Endothelial cell of umbilical vein (primary cell): ENCODE data around the gene GANAB. TPM values are rescaled to one million over a fixed set of nuclear protein-coding genes. Genes with fewer than 3 reads are reported as not detected.

Source experiments
- BruUV-seq: library from RNA; stranded (reverse); fragments of 400-500 nt; replicated peaks from 2 replicates; lab custom pipeline; 2021; lab: Mats Ljungman, UMichigan
- CTCF ChIA-PET: fragments of 300-600, 350-600 bp; sonication (Branson Sonifier 250); formaldehyde crosslinking; loops from one replicate; lab custom pipeline; 2021; ENCODE audit warnings: antibody characterized with exemption, inconsistent platforms; lab: Charles Lee
- POLR2A ChIA-PET: fragments of 300-600, 350-600 bp; sonication (Branson Sonifier 250); formaldehyde crosslinking; loops from one replicate; lab custom pipeline; 2021; ENCODE audit warnings: antibody characterized with exemption, inconsistent platforms; lab: Charles Lee
- DNase-seq: peaks from one replicate; pipeline ENCODE4 v3.0.0-alpha.2; 2011; ENCODE audit warnings: low read depth, low spot score
- FAIRE-seq: peaks from 2 replicates; lab custom pipeline; 2011; peaks lifted over from hg19 to GRCh38; lab: Jason Lieb, UNC
- H2AFZ ChIP-seq: 2 replicates; pipeline ENCODE4 v1.6.0; 2012; ENCODE audit warnings: low read depth, low read length, control low read depth, inconsistent platforms
- H3K27ac ChIP-seq: 2 replicates; pipeline ENCODE4 v1.5.1; 2011; ENCODE audit warnings: low read depth, mild to moderate bottlenecking, control low read depth, low read length, moderate library complexity; ENCODE audit not compliant: insufficient read depth
- H3K27me3 ChIP-seq, 2 experiments: 2 replicates each; pipeline versions ENCODE4 v1.6.0 to v1.6.1; 2011; ENCODE audit warnings: low read length in 2 of 2, mixed read lengths in 1 of 2; ENCODE audit not compliant: control insufficient read depth in 2 of 2, insufficient read depth in 2 of 2
- H3K36me3 ChIP-seq, 2 experiments: 2 replicates in 1 of 2; 3 replicates in 1 of 2; pipeline ENCODE4 v1.5.1; 2011; ENCODE audit warnings: low read length in 2 of 2, mild to moderate bottlenecking in 1 of 2, moderate library complexity in 1 of 2; ENCODE audit not compliant: control insufficient read depth in 2 of 2, insufficient read depth in 2 of 2; ENCODE audit errors: extremely low read depth in 1 of 2
- H3K4me1 ChIP-seq: 3 replicates; pipeline ENCODE4 v1.5.1; 2011; ENCODE audit warnings: mild to moderate bottlenecking, low read length; ENCODE audit not compliant: control insufficient read depth, insufficient read depth; ENCODE audit errors: extremely low read depth
- H3K4me2 ChIP-seq: 2 replicates; pipeline ENCODE4 v1.6.1; 2011; ENCODE audit warnings: low read length, control low read depth, mixed read lengths; ENCODE audit not compliant: insufficient read depth
- H3K4me3 ChIP-seq, 3 experiments: fragments of 200-600 bp in 1 of 3; sonication (generic), shearing (Covaris generic) in 1 of 3; replicated peaks in 1 of 3; 2 replicates each; pipeline ENCODE4 v1.5.1; 2011 to 2016; ENCODE audit warnings: control low read depth in 3 of 3, low read length in 3 of 3, mild to moderate bottlenecking in 2 of 3, inconsistent platforms in 1 of 3, low read depth in 1 of 3, moderate library complexity in 1 of 3; ENCODE audit not compliant: insufficient read depth in 1 of 3
- H3K79me2 ChIP-seq: 2 replicates; pipeline ENCODE4 v1.6.0; 2012; ENCODE audit warnings: low read length, inconsistent platforms; ENCODE audit not compliant: control insufficient read depth, insufficient read depth
- H3K9ac ChIP-seq: replicated peaks from 2 replicates; pipeline ENCODE3; 2011; ENCODE audit warnings: low read length, control low read depth; ENCODE audit not compliant: insufficient read depth; ENCODE audit errors: extremely low read depth
- H3K9me1 ChIP-seq: replicated peaks from 3 replicates; pipeline ENCODE4 v1.6.0; 2011; ENCODE audit warnings: mild to moderate bottlenecking, low read length; ENCODE audit not compliant: control insufficient read depth, insufficient read depth; ENCODE audit errors: extremely low read depth
- H3K9me3 ChIP-seq: replicated peaks from 2 replicates; pipeline ENCODE4 v1.5.1; 2012; ENCODE audit warnings: low read length, inconsistent platforms; ENCODE audit not compliant: control insufficient read depth, insufficient read depth
- H4K20me1 ChIP-seq: replicated peaks from 2 replicates; pipeline ENCODE3; 2011; ENCODE audit warnings: mild to moderate bottlenecking, low read length; ENCODE audit not compliant: control insufficient read depth, insufficient read depth; ENCODE audit errors: extremely low read depth
- EZH2 ChIP-seq: IDR thresholded peaks from 2 replicates; pipeline ENCODE4 v1.6.1; 2012; ENCODE audit warnings: borderline replicate concordance, low read depth, mild to moderate bottlenecking, moderate library complexity, low read length, inconsistent platforms; ENCODE audit not compliant: severe bottlenecking
- GATA2 ChIP-seq: IDR thresholded peaks from 2 replicates; pipeline ENCODE4 v1.7.0; 2011; ENCODE audit warnings: low read depth, mild to moderate bottlenecking, moderate library complexity, mixed read lengths, low read length; ENCODE audit not compliant: insufficient read length, insufficient read depth
- JUN ChIP-seq: IDR thresholded peaks from 2 replicates; pipeline ENCODE4 v1.6.1; 2011; ENCODE audit warnings: borderline replicate concordance, low read depth; ENCODE audit not compliant: insufficient read length, insufficient read depth
- POLR2AphosphoS5 ChIP-seq: IDR thresholded peaks from 2 replicates; pipeline ENCODE4 v1.6.1; 2012; ENCODE audit warnings: low read depth, mild to moderate bottlenecking, control low read depth, low read length, moderate library complexity; ENCODE audit not compliant: insufficient read depth
- dilution Hi-C: fragments of 300-500 bp; cut with MboI; formaldehyde crosslinking; loops from one replicate; pipeline ENCODE4 v1.15.0; 2019; ENCODE audit warnings: low sequenced_read_pairs; ENCODE audit not compliant: extremely low pct_ligation_motif_present
- intact Hi-C: fragments of 100-400 bp; cut with micrococcal nuclease; formaldehyde crosslinking; loops from one replicate; pipeline ENCODE4 v1.10.0; 2022
- polyA plus RNA-seq, 4 experiments: library from polyadenylated mRNA; depleted of rRNA in 3 of 4; stranded (reverse) in 3 of 4; unstranded in 1 of 4; fragments of >200 nt; gene quantifications; 2 replicates each; pipeline versions ENCODE4 v1.2.1 to v1.2.3, GENCODE V29; 2011 to 2012; ENCODE audit warnings: missing spikeins in 1 of 4
- total RNA-seq: library from RNA; stranded (reverse); gene quantifications from 2 replicates; pipeline ENCODE4 v1.2.3, GENCODE V29; 2021
- TF ChIP-seq, protein P1 (sequence below): IDR thresholded peaks from 2 replicates; pipeline ENCODE4 v1.6.1; 2011; ENCODE audit not compliant: insufficient read depth, insufficient read length
- TF ChIP-seq, protein P2 (sequence below), 2 donors: IDR thresholded peaks; 1 replicate in 1 of 2; 2 replicates in 1 of 2; pipeline ENCODE4 v1.5.1; 2011; ENCODE audit warnings: low read length in 2 of 2, mild to moderate bottlenecking in 2 of 2, moderate library complexity in 2 of 2, control low read depth in 1 of 2, inconsistent platforms in 1 of 2, low read depth in 1 of 2; ENCODE audit not compliant: insufficient read depth in 1 of 2; ENCODE audit errors: extremely low read depth in 1 of 2

The GANAB gene
- total and polyA plus RNA-seq, 2 donors (not counting 3 experiments of a cell fraction or from before 2014, with no cell fraction given) = 389 to 455 TPM

DNA sequence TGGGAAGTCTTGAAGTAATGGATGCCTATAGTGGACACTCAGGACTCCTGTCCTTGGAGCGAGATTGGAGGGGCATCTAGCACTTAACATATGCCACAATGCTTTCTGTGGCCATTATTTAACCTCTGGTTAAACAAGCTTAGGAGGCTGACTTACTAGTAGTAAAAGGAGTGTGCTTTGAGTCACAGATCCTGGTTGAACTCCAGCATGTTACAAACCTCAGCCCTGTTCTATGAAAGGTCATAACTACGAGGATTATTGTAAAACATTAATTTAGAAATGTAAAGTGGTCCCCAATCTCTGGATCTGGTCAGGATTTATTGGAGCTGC lies 26.7 kb upstream of the GANAB start:
- no TSS peak for BruUV-seq

More for the DNA sequence above, 26.7 kb upstream of the GANAB start:
- TF ChIP-seq JUN (no peak), GATA2 (no peak), EZH2 (no peak), POLR2AphosphoS5 (no peak)
- TF ChIP-seq, protein P1, sequence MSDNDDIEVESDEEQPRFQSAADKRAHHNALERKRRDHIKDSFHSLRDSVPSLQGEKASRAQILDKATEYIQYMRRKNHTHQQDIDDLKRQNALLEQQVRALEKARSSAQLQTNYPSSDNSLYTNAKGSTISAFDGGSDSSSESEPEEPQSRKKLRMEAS = no peak
- TF ChIP-seq, protein P2, sequence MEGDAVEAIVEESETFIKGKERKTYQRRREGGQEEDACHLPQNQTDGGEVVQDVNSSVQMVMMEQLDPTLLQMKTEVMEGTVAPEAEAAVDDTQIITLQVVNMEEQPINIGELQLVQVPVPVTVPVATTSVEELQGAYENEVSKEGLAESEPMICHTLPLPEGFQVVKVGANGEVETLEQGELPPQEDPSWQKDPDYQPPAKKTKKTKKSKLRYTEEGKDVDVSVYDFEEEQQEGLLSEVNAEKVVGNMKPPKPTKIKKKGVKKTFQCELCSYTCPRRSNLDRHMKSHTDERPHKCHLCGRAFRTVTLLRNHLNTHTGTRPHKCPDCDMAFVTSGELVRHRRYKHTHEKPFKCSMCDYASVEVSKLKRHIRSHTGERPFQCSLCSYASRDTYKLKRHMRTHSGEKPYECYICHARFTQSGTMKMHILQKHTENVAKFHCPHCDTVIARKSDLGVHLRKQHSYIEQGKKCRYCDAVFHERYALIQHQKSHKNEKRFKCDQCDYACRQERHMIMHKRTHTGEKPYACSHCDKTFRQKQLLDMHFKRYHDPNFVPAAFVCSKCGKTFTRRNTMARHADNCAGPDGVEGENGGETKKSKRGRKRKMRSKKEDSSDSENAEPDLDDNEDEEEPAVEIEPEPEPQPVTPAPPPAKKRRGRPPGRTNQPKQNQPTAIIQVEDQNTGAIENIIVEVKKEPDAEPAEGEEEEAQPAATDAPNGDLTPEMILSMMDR (IDR thresholded peaks at IDR 0.05; ENCODE audit: extremely low read depth in 1 of 2, insufficient read depth in 1 of 2, low read depth in 1 of 2, low read length in 2 of 2) = no peak
- peaks cover 9% of the 10 kb centered on the region for H3K4me1 ChIP-seq
- no peak overlapping the region for H3K4me3 ChIP-seq
- POLR2A ChIA-PET = interaction anchor here (3.4 kb wide), 1 partner anchor 8 kb away, joined by 25 read pairs; the partner anchor contains the start of genes C11orf98 and CSKMT
- no peaks in the 10 kb centered on the region for H3K9me3 ChIP-seq
- no peaks in the 10 kb centered on the region for H3K9me1 ChIP-seq
- CTCF ChIA-PET = interaction anchor here (1.1 kb wide), 1 partner anchor 17 kb away, joined by 3 read pairs; no protein-coding TSS in a partner anchor
- no peaks in the 10 kb centered on the region for H3K27me3 ChIP-seq
- peaks cover 25% of the 10 kb centered on the region for H3K79me2 ChIP-seq
- H3K27ac ChIP-seq = no peak overlapping the region
- no peak overlapping the region for H3K9ac ChIP-seq
- dilution Hi-C loops (no loop called here), intact Hi-C loops (no loop called here)
- no peaks in the 10 kb centered on the region for H4K20me1 ChIP-seq
- no peak overlapping the region for H3K4me2 ChIP-seq
- no peak overlapping the region for H2AFZ ChIP-seq
- DNase-seq = no peak
- FAIRE-seq = no peak
- peaks cover 0 to 17% of the 10 kb centered on the region in 2 experiments for H3K36me3 ChIP-seq
